ENCODE results near the gene UPF3A.

DNA sequence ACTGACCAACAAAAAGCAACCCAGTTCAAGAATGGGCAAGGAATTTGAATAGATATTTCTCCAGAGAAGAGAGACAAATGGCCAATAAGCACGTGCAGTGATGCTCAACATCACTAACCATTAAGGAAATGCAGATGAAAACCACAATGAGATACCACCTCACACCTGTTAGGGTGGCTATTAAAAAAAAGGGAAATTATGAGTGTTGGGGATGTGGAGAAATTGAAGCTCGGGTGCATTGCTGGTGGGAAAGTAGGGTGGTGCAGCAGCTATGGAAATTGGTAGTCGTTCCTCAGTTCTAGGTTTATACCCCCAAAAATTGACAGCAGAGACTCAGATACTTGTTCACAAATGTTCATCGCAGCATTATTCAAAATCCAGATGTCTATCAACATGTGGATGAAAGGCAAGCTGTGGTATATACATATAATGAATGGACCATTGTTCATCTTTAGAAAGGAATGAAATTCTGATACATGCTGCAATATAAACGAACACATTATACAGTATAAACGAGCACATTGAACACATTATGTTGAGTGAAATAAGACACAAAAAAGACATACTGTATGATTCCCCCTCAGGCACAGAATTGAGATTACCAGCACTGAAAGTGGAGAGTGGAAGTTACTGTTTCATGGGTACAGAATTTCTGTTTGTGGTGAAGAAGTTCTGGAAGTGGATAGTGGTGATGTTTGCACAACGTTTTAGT, 33.8 kb downstream of the UPF3A start:
- no peak for TF ChIP-seq SIN3A (IDR thresholded peaks at IDR 0.05; ENCODE audit: borderline replicate concordance, insufficient read depth, low read length)
- no peak for TF ChIP-seq POLR2AphosphoS5 (IDR thresholded peaks at IDR 0.05; ENCODE audit: low read depth, low read length)
